Spleen (tissue), 7 donors: ENCODE measurements around the gene RPL15.

ENCODE experiments used
- POLR2A ChIP-seq, 3 donors: fragments of 450-650 bp; IDR thresholded peaks; one replicate each; pipeline ENCODE4 v1.5.1; 2017; ENCODE audit warnings: antibody characterized with exemption in 3 of 3, mild to moderate bottlenecking in 1 of 3
- POLR2AphosphoS5 ChIP-seq, 3 donors: sonication (generic); formaldehyde crosslinking; IDR thresholded peaks; one replicate each; pipeline ENCODE4 v1.5.1; 2017; ENCODE audit warnings: antibody characterized with exemption in 3 of 3
- TF ChIP-seq, protein P1 (sequence below), 11 experiments: fragments of 200-600 bp in 7 of 11; fragments of 450-650 bp in 4 of 11; sonication (generic) in 4 of 11; IDR thresholded peaks in 8 of 11; conservative IDR thresholded peaks in 3 of 11; 1 replicate in 7 of 11; 2 replicates in 4 of 11; pipeline versions ENCODE4 v1.4.0 to v1.8.0; 2016 to 2021; ENCODE audit warnings: antibody characterized with exemption in 11 of 11, inconsistent platforms in 4 of 11, mild to moderate bottlenecking in 1 of 11
- donor health status: DM: no; HTN: no; CAD: no; lungs with moderate emphysema.
- donor health status: DM: no; HTN: no; CAD: no.
- donor health status: DM: no; HTN: no; CAD: no.

DNA sequence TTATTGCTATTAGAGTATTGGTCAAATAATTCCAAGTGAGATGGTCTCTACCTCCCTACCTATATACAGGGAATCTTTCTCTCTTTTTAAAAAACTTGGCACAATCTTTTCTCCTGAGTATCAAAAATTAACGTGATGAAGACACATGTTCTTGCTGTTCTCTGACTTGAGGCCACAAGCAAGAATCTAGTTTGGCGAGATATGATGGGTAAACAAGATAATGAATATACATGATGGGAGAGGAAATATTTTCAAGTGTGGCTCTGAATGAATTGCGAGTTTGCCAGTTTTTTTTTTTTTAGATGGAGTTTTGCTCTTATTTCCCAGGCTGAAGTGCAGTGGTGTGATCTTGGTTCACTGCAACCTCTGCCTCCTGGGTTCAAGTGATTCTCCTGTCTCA, 39.8 kb downstream of the RPL15 start:
- TF ChIP-seq POLR2A (IDR thresholded peaks at IDR 0.05) (no peak), POLR2AphosphoS5 (IDR thresholded peaks at IDR 0.05) (no peak)
- TF ChIP-seq, protein P1, sequence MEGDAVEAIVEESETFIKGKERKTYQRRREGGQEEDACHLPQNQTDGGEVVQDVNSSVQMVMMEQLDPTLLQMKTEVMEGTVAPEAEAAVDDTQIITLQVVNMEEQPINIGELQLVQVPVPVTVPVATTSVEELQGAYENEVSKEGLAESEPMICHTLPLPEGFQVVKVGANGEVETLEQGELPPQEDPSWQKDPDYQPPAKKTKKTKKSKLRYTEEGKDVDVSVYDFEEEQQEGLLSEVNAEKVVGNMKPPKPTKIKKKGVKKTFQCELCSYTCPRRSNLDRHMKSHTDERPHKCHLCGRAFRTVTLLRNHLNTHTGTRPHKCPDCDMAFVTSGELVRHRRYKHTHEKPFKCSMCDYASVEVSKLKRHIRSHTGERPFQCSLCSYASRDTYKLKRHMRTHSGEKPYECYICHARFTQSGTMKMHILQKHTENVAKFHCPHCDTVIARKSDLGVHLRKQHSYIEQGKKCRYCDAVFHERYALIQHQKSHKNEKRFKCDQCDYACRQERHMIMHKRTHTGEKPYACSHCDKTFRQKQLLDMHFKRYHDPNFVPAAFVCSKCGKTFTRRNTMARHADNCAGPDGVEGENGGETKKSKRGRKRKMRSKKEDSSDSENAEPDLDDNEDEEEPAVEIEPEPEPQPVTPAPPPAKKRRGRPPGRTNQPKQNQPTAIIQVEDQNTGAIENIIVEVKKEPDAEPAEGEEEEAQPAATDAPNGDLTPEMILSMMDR (IDR thresholded peaks at IDR 0.05 in 8 of 11, conservative IDR thresholded peaks at IDR 0.05 in 3 of 11), result no peak
